ENCODE data around the gene NAV2.
A peak's percentile ranks its signal among the peaks of the same experiment; 100 is the strongest.

DNA sequence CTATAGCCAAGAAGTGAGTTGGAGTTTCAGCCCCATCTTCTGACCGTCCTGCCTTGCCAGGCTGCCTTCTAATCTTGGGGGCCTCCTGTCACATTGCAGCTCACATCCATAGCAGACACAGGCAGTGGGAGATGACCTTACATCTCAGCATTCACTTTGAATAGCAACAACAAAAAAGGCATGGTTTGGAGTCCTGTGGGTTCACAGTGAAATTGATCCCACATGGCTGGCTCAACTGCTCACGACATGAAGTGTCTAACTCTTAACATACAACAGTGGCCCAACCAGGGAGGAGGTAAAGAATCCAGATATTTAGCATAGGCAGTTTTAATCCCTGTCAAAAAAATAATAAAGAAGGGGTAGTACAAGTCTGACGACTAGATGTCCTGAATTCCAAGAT lies 409.5 kb downstream of the NAV2 start:
- TF ChIP-seq POLR2A (IDR thresholded peaks at IDR 0.05) (no peak), POLR2AphosphoS5 (IDR thresholded peaks at IDR 0.05) (peak in 1 of 4 donors; percentile 6), EP300 (IDR thresholded peaks at IDR 0.05) (no peak)
- TF ChIP-seq, protein P1, sequence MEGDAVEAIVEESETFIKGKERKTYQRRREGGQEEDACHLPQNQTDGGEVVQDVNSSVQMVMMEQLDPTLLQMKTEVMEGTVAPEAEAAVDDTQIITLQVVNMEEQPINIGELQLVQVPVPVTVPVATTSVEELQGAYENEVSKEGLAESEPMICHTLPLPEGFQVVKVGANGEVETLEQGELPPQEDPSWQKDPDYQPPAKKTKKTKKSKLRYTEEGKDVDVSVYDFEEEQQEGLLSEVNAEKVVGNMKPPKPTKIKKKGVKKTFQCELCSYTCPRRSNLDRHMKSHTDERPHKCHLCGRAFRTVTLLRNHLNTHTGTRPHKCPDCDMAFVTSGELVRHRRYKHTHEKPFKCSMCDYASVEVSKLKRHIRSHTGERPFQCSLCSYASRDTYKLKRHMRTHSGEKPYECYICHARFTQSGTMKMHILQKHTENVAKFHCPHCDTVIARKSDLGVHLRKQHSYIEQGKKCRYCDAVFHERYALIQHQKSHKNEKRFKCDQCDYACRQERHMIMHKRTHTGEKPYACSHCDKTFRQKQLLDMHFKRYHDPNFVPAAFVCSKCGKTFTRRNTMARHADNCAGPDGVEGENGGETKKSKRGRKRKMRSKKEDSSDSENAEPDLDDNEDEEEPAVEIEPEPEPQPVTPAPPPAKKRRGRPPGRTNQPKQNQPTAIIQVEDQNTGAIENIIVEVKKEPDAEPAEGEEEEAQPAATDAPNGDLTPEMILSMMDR (IDR thresholded peaks at IDR 0.05) = no peak
